GM06990 (cell line): ENCODE measurements around the gene ATOSB.

ENCODE experiments used
- DNase-seq: peaks from one replicate; pipeline ENCODE4 v3.0.0-alpha.2; 2011; ENCODE audit not compliant: insufficient read length; ENCODE audit errors: extremely low read depth
- H3K27me3 ChIP-seq: replicated peaks from 2 replicates; pipeline ENCODE4 v1.6.0; 2011; ENCODE audit warnings: low read length; ENCODE audit not compliant: control insufficient read depth, insufficient read depth
- H3K36me3 ChIP-seq: 2 replicates; pipeline ENCODE4 v1.5.1; 2011; ENCODE audit warnings: low read length; ENCODE audit not compliant: control insufficient read depth, insufficient read depth
- H3K4me3 ChIP-seq: replicated peaks from 2 replicates; pipeline ENCODE4 v1.5.1; 2011; ENCODE audit warnings: low read depth, mild to moderate bottlenecking, control low read depth, low read length
- CTCF ChIP-seq: IDR thresholded peaks from 2 replicates; pipeline ENCODE4 v1.5.1; 2011; ENCODE audit warnings: low read length, control low read depth, mild to moderate bottlenecking, inconsistent platforms; ENCODE audit not compliant: insufficient read depth, poor library complexity, severe bottlenecking

Gene ATOSB

GRCh38 chr9:35114840-35115628, 628 bp downstream of the ATOSB start:
- Histone ChIP-seq H3K27me3 (no peaks in the 10 kb centered on the region), H3K4me3 (peak overlapping the region; percentile 84), H3K36me3 (no peaks in the 10 kb centered on the region)
- DNase-seq, result peak; percentile 51
- TF ChIP-seq CTCF, result no peak

- DNase-seq, result peak; percentile 33
- no peaks in the 10 kb centered on the region for H3K27me3 ChIP-seq
- no peak for TF ChIP-seq CTCF
- no peaks in the 10 kb centered on the region for H3K36me3 ChIP-seq
- peak overlapping the region; percentile 84 for H3K4me3 ChIP-seq
These were observed 1.4 kb downstream of the ATOSB start for GRCh38 chr9:35114113-35114839.

- DNase-seq, result no peak
- no peak for TF ChIP-seq CTCF
- Histone ChIP-seq H3K4me3 (no peak overlapping the region), H3K36me3 (no peaks in the 10 kb centered on the region), H3K27me3 (no peaks in the 10 kb centered on the region)
These were observed 3.2 kb downstream of the ATOSB start for GRCh38 chr9:35112257-35113020.

- no peak for TF ChIP-seq CTCF
- peak overlapping the region; percentile 77 for H3K4me3 ChIP-seq
- peaks cover 3% of the 10 kb centered on the region; the same call in 1 of the 2 replicates for H3K36me3 ChIP-seq
- H3K27me3 ChIP-seq, result no peaks in the 10 kb centered on the region
- peak; percentile 94 for DNase-seq
These were observed 4.4 kb downstream of the ATOSB start for GRCh38 chr9:35111001-35111933.

GRCh38 chr9:35110327-35110761, 5.3 kb downstream of the ATOSB start:
- H3K36me3 ChIP-seq, result peaks cover 9% of the 10 kb centered on the region
- TF ChIP-seq CTCF, result no peak
- DNase-seq, result no peak
- H3K4me3 ChIP-seq, result no peak overlapping the region
- H3K27me3 ChIP-seq, result no peaks in the 10 kb centered on the region
